Hematopoietic multipotent progenitor cell treated with erythropoietin and hydrocortisone succinate and interleukin-3 and kit ligand, for 6 days (in vitro differentiated cells): Measurements from ENCODE around the gene CETP.
"Not testable (repeated sequence)": the region's sequence is repeated elsewhere in the genome, so short reads cannot be mapped to it uniquely, and the experiment has no call there.

Experiments
- DNase-seq: peaks from one replicate; pipeline ENCODE4 v3.0.0-alpha.2; 2015

CETP gene

DNA sequence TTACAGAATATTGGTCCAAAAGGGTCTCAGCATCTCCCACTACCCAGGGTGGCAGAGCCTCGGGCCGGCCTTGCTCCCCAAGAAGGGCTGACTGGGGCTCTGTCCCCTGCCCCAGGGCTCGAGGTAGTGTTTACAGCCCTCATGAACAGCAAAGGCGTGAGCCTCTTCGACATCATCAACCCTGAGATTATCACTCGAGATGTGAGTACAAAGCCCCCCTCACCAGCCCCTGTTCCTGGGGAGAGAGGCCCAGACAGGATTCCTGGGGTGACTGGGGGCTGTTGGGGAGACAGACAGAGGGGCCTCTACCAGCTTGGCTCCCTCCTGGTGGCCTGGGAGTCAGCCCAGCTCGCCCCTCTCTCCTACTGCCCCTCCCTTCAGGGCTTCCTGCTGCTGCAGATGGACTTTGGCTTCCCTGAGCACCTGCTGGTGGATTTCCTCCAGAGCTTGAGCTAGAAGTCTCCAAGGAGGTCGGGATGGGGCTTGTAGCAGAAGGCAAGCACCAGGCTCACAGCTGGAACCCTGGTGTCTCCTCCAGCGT is 21.5 kb downstream of the CETP start:
- DNase-seq, result no peak

DNA sequence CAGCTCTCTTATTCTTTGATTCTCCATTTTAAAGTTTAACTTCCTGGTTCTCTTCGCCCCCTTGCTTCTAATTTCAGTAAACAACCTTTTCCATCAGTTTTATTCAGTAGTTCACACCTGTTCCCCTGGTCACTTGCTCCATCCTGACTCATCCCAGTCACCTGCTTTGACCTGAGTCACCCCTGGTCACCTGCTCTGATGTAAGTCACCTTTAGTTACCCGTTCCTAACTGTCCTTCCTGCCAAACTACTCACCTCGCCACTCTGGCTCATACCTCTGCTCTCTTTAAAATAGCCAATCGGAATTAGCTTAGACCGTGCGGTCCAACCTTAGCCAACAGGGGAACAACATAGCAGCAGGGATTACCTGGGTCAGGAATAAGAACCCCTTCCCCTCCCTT is 22.9 kb downstream of the CETP start:
- no peak for DNase-seq

DNA sequence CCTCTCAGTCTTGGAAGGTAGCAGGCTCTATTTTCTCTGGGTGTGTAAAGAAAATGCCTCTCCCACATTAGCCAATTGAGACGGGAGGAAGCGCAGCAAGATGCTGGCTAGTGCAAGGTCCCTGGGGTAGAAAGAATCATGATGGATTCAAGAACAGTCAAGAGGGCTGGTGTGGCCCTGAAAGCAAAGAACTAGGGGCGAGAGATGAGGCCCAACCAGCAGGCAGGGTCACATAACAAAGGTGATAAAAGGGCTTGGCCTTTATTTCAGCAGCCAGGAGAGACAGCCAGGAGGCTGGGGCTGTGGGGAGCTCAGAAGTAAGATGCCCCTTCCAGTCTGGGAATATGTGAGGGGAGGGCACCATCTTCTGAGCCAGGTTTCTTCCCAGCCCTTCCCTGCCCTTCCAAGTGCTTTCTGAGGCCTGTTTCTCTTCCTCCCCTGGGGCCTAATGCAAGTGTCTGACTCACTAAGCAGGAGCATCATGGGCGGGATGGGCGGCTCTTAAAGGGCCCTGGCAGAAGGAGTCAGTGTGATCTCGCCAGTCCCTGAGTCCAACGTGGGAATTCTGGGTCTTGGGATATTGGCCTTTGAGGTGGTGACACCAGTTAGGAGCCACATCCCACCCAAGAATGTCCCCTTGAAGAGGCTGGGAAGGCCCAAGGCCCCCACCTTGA is 23.7 kb downstream of the CETP start:
- no peak for DNase-seq

DNA sequence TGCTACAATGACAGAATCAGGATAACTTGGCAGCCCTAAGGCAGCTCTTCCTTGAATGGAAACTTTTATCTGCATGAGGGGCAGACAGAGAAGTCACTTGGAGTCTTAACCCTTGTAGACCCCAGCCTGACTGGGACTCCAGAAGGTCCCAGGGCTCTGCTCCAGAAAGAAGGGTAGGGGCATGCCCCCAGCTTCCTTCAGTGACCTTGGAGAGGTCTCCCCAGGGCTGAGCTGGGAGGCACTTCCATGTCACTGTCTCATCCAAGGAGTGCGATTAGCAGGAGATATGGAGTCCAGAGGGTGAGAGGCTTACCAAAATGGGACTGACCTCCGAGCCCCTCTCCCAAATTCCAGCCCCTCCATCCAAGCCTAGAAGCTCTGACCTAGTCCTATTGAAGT is 24.2 kb downstream of the CETP start:
- DNase-seq, result no peak

DNA sequence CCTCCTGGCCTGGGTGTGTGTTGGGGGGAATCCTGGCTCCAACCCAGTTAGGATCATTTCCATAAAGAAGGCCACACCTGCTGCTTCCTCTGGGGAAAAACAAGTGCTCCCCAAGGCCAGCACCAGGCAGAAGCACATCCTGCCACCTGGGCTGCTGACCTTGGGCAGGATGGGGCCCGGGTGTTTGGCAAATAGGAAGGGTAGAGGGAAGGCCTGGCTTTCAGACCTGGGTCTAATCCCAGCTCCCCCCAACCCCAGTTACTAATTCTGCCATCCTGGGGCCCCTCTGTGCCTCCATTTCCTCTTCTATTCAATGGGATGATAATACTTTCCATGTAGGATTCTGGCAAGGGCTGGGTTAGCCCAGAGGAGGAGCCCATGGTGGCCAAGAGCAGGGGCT is 24.6 kb downstream of the CETP start:
- no peak for DNase-seq

DNA sequence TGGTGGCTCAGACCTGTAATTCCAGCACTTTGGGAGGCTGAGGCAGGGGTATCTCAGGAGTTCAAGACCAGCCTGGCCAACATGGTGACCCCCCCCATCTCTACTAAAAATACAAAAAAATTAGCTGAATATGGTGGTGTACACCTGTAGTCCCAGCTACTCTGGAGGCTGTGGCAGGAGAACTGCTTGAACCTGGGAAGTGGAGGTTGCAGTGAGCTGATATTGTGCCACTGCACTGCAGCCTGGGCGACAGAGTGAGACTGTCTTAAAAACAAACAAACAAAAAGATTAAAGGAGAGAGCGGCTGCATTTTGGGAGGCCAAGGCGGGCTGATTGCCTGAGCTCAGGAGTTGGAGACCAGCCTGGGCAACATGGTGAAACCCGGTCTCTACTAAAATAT is 25.2 kb downstream of the CETP start:
- not testable (repeated sequence) for DNase-seq

DNA sequence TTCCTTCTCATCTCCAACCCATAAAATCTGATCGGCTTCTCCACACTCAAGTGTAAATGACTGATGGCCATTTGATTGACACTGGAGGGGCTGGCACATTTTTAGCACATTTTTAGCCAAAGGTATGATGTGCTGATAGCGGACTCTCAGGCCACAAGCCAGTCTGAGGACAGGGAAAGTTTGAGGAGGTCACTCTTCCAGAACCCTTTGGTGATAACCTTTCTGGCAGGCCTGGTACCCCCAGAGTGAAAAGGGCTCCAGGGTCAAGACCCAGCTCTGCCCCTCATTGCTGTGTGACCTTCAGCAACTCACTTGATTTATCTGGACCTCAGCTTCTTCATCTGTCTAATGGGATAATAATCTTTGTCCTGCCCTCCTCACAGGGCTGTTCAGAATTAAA is 25.9 kb downstream of the CETP start:
- DNase-seq, result no peak

DNA sequence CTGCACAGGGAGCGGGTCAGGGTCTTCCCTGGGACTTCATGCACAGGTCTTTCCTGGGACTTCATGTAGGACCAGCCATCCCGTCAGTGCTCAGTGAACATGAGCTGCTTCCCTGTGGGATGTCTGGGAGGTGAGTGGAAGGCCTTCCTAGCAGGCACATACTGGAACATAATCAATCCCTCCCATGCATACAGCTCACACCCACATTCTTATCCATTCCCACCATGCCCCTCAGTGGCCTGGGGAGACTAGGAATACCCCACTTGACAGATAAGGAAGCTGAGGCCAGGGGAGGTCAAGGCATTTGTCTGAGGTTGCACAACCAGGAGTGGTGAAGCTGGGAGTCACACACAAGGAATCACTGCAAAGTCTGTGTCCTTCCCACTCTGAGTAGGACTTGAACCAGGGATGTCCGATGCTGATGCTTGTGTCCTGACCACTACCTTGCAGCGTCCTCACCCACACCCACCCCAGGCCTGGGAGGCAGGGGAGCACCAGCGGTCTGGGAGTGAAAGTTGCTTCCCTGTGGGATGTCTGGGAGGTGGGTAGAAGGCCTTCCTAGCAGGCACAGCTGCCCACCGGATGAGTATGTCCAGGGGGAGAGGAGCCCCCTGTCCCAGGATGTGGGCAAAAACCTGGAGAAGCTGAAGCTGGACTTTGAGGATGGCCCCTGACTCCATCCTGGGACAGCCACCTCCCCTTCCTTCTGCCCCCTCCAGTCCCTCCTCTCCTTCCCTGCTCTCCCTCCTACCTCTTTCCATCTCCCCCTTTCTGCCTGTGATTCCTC is 26.6 kb downstream of the CETP start:
- peak; percentile 47 for DNase-seq

DNA sequence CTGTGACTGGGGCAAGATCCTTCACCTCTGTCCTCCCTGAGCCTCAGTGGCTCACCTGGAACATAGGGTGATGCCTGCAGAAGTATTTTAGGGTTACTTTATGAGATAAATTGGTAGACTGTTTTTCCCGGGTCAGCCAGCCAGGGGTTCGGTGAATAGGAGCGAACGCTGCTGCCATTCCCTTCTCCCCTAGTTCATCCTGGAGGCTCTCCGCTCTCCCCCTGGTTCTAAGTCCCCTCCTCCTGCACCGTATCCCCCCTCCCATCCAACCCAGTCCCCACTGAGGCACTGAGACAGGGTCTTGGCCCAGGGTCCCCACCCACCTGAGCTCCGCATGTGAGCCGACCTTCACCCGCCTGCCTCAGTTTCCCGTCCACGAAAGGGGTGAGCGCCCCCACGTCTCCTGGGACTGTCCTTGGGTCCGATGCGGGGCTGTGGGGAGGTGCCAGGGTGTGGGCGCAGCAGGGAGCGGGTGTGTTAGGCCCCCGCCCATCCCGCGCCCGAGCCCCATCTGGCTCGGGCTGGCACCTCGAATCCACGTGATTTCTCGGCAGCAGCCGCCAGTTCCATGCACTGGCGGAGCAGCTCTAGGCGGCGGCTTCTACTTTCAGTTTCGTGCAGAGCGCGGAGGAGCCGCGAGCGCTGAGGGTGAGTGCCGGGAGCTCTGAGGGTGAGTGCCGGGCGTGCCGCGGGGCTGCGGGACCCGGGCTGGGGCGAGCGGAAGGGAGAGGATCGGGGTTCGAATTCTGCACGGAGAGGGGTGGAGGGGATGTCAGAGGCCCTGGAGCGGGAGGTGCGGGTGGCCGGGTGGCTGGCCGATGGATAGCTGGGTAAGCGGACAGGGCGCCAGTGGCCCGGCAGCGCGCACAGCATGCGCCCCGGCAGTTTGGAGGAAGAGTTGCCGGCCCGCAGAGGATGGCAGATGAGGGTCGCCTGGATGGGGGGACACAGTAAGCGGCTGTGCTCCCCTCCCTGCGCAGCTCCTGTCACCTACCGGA is 27.5 kb downstream of the CETP start, which contains the start of gene NLRC5:
Gene NLRC5, plus strand, starts transcription at position 610 of the 998 bp plus-strand sequence. CDS start 31,156 bp downstream, outside the sequence.
- peak; percentile 91 for DNase-seq

DNA sequence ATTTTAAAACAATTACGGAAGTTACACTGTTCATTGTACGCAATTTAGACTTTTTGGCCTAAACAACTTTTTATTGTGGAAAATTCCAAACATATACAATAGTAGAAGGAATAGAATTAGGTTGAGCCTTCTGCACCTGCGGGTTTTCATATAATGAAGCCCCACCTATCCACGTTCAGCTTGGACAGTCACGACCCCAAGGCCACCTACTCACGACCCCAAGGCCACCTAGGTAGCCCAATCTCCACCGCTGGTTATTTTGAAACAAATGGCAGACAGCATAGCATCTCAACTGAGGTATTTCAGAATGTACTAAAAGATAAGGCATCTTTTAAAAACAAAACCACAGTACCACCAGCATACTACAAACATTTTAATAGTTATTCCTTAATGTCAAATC is 28.2 kb downstream of the CETP start:
- no peak for DNase-seq

DNA sequence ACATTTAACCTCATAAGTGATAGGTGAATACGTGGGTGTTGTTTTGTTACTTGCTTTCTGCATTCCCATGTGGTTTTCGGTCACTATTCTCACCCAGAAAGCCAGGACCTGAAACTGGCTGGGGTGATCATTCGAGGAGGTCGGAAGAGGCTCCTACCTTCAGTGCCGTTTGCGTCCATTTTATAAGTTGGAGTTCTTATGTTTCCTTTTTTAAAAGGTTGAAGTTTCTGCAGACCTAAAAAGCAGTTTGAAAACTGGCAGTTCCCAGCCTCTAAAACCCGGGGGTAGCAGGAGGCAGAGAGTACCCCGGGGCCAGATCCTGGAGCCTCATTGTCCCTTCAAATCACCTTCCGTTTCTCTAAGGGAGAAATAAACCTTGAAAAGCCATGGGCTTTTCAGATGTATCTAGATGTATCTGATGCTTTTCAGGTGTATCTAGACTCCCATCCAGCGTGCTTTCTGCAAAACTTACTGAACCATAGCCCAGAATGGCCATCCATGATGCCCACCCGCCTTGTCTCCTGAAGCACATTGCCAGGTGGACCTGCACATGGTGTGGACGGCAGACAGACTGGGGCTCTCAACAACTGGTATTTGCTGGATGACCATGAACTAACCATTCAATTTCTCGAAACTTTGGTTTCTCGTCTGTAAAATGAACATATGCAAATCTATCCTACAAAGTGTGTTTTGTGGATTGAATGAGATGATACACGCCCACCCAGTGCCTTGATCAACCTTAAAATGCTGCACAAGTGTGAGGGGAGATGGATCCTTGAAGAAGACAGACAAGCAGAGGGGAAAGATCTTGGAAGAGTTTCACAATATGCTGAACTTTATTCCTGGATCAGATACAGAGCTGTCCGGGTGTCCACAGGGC is 28.9 kb downstream of the CETP start:
- no peak for DNase-seq

DNA sequence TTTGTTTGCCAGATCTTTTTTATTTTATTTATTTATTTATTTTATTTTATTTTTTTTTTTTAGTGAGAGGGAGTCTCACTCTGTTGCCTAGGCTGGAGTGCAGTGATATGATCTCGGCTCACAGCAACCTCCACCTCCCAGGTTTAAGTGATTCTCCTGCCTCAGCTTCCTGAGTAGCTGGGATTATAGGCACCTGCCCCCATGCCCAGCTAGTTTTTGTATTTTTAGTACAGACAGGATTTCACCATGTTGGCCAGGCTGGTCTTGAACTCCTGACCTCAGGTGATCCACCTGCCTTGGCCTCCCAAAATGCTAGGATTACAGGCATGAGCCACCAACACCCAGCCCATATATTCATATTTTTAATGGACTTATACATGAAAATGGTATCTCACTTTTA is 30.7 kb downstream of the CETP start:
- DNase-seq, result not testable (repeated sequence)

DNA sequence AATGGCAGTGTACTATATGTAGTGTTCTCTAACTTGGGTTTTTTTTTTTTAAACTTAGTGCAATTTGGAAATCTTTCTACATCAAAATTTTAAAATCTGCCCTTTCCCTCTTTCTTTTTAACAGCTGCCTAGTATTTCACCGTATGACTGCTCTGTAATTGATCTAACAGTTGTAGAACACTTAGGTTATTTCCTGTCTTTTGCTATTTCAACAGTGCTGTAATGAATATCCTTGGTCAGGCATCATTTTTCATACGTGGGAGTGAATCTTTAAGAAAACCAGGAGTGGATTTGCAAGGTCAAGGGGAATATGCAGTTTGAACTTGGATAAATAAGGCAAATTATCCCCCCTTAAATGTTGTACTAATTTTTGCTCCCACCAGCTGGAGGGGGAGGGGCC is 31.5 kb downstream of the CETP start:
- no peak for DNase-seq

DNA sequence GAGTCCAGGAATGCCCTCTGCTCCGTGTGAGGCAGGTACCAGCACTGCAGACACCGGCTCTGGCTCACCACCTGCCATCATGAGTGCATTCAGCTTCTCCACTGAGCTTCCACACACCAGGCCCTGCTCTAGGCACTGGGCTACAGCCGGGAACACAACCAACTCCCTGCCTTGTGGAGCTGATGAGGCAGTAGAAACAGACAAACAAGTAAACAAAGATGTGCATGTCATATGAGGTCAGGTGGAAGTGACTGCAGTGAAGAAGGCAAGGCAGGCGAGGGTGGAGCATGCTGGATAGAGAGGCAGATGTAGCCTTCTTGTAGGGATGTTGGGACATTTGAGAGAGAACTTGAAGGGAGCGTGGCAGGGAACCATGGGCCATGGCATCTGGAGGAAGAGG is 32.6 kb downstream of the CETP start:
- no peak for DNase-seq

DNA sequence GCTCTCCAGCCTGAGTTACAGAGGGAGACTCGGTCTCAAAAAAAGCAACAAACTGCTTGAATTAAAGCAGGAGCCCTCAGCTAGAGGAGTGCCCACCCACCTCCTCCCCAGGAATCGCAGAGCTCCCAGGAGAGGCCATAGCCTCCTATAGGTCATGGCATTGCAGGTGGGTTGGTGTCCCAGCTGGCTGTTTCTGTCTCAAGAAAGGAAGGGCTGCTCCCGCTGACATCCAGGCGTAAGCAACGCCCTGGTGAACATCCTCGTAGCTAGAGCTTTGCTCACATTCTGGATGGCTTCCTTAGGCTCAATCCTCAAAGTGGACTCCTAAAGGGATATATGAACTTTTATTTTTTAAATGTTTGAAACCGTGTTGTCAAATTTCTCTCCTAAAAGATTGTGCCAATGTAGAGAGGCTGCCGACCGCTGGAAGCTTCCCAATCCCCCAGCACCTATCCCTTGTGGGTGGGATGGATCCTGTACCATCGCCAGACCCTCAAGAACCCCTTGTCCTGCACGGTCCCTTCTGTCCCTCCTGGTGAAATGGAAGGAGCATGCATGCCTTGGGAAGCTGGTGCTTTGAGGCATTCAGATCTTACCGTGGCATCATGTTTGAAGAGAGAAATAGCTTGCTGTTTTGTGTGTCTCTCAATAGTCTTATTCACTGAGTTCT is 33.5 kb downstream of the CETP start:
- DNase-seq, result no peak

DNA sequence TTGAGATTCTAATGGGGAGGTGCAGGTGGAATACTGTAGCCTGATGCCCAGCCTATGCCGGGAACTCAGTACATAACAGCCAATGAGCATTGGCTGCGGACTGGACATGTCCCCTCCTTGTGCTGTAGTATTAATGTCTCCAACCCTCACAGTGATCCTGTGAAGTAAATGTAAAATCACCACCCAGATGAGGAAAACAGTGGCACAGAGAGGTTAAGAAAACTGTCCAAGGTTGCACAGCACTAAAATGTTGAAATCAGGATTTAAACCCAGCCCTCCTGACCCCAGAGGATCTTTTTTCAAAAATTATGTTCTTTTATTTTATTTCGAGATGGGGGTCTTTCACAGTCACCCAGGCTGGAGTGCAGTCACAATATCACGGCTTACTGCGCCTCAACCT is 35.5 kb downstream of the CETP start:
- no peak for DNase-seq

DNA sequence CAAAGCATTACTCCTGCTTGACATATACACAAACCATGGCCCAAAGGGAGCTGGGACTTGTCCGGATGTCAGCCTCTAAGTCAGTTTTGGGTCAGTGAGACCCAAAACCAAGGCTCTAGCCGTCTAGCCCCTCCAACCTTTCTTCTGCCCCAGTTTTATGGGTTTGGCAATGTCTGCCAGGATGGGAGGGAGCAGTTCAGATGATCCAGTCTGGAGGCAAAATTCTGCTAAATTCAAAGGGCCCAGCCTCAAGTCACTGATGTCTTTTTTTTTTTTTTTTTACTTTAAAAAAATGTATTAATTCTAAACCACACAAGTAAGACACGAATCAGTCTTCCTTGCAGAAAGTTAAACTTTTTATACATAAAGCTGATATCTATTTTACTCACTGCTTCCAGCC is 36.2 kb downstream of the CETP start:
- DNase-seq, result no peak

DNA sequence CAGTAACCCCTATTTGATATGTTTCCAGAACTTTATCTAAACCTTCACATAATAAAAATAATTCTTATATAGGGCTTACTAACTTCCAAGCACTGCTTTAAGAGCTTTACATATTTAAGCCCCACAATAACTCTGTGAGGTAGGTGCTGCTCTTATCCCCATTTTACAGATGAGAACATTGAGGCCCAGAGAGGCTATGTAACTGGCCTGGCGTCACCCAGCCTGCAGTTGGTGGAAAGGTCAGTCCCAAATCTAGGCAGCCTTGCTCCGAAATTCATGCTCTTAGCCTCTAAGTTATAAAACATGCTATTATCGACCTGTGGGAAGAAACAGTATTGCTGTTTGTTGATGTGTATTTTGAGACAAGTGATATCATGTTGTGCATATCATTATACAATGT is 36.6 kb downstream of the CETP start:
- DNase-seq, result no peak

DNA sequence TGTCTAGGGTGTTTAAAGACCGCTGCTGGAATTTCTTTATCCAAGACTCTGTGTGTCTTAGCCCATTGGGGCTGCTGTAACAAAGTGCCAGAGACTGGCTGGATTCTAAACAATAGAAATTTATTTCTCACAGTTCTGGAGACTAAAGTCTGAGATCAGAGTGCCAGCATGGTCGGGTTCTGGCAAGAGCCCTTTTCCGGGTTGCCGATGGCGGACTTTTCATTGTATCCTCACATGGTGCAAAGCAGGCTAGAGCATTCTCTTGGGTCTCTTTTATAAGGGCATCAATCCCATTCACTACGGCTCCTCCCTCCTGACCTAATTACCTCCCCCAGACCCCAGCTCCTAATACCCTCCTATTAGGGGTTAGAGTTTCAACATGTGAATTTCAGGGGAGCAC is 37.1 kb downstream of the CETP start:
- no peak for DNase-seq

DNA sequence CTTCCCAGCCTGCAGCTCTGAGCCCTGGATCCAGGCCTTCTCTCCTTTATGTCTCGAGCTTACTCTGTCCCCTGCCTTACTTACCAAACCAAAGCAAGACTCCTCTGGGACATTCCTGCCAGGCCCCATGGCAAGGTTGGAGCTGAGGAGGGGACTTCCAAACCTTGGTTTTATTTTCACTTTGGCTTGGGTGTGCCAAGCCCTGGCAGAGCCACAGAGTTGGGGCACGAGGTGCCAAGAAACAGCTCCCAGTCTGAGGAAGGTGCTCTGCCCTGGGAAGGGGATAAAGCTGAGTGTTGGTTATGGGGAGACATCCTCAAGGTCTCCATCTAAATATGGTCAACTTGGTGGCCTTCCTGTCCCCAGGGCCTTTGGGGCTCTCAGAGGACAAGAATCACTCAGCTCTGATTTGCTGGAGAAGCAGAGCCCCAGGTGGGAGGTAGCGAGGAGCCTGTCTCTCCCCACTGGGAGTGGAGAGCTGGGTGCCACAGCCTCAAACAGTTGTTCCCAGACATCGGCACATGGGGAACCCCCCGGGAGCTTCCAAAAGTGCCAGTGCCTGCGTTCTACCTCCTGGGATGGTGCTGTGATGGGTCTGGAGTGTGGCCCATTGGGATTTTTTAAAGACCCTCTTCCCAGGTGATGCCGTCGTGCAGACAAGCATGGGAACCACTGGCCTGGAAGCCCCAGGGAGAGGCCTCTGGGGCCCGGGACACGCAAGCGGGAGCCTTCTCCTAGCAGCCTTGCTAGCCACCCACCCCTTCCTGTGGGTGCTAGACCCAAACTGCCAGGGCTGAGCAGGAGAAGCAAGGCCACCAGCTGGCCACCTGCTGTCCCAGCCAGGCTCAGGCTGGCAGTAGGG is 37.9 kb downstream of the CETP start:
- no peak for DNase-seq
